GM12864 (cell line): Measurements from ENCODE around the gene PDE4B.
"Not testable (repeated sequence)": the region's sequence is repeated elsewhere in the genome, so short reads cannot be mapped to it uniquely, and the experiment has no call there.

Source experiments
- DNase-seq: peaks from one replicate; pipeline ENCODE4 v3.0.0-alpha.2; 2011; ENCODE audit warnings: low read depth
- H3K4me3 ChIP-seq: 2 replicates; pipeline ENCODE4 v1.5.1; 2011; ENCODE audit warnings: mild to moderate bottlenecking, low read depth, low read length, control low read depth
- CTCF ChIP-seq: IDR thresholded peaks from 2 replicates; pipeline ENCODE4 v1.5.1; 2011; ENCODE audit warnings: low read depth, mild to moderate bottlenecking, moderate library complexity, low read length, control low read depth, inconsistent platforms; ENCODE audit errors: missing control alignments

Gene PDE4B

GRCh38 chr1:65840683-65841082 is 48.0 kb downstream of the PDE4B start:
- DNase-seq = no peak
- no peak for TF ChIP-seq CTCF
- H3K4me3 ChIP-seq = no peak overlapping the region

GRCh38 chr1:65844296-65844695 is 51.6 kb downstream of the PDE4B start:
- H3K4me3 ChIP-seq = no peak overlapping the region
- TF ChIP-seq CTCF = no peak
- no peak for DNase-seq

- DNase-seq = no peak
- no peak for TF ChIP-seq CTCF
- no peak overlapping the region for H3K4me3 ChIP-seq
Observed at GRCh38 chr1:65844821-65845534, 52.3 kb downstream of the PDE4B start.

- no peak for TF ChIP-seq CTCF
- H3K4me3 ChIP-seq = no peak overlapping the region
- DNase-seq = no peak
Observed at GRCh38 chr1:65845535-65846060, 52.9 kb downstream of the PDE4B start.

GRCh38 chr1:65846866-65847265 is 54.2 kb downstream of the PDE4B start:
- no peak for TF ChIP-seq CTCF
- DNase-seq = no peak
- H3K4me3 ChIP-seq = no peak overlapping the region

GRCh38 chr1:65850281-65850680 is 57.6 kb downstream of the PDE4B start:
- TF ChIP-seq CTCF = no peak
- no peak overlapping the region for H3K4me3 ChIP-seq
- no peak for DNase-seq

GRCh38 chr1:65856591-65856990 is 63.9 kb downstream of the PDE4B start:
- H3K4me3 ChIP-seq, DNase-seq: not testable (repeated sequence)
